NCI-H2227 treated with DMSO at 0.1 percent for 48 hours (cell line): ENCODE results near the gene FBXO31.

ENCODE experiments used
- DNase-seq: peaks from one replicate; lab custom pipeline; 2025; lab: John Stamatoyannopoulos, UW

Gene FBXO31

GRCh38 chr16:87327798-87328495, 55.6 kb downstream of the FBXO31 start:
- DNase-seq: no peak

- no peak for DNase-seq
Observed at GRCh38 chr16:87326151-87326571, 57.4 kb downstream of the FBXO31 start.

- no peak for DNase-seq
Observed at GRCh38 chr16:87325423-87325858, 58.1 kb downstream of the FBXO31 start.

- DNase-seq: no peak
Observed at GRCh38 chr16:87324411-87325275, 58.9 kb downstream of the FBXO31 start.

GRCh38 chr16:87323727-87324410, 59.7 kb downstream of the FBXO31 start:
- DNase-seq: no peak

GRCh38 chr16:87322833-87323726, 60.5 kb downstream of the FBXO31 start:
- DNase-seq: no peak

- DNase-seq: no peak
Observed at GRCh38 chr16:87322360-87322759, 61.2 kb downstream of the FBXO31 start.

GRCh38 chr16:87321336-87322107, 62.1 kb downstream of the FBXO31 start:
- DNase-seq: no peak

- DNase-seq: no peak
Observed at GRCh38 chr16:87320510-87321227, 62.9 kb downstream of the FBXO31 start.

- no peak for DNase-seq
Observed at GRCh38 chr16:87319997-87320491, 63.5 kb downstream of the FBXO31 start.

- DNase-seq: no peak
Observed at GRCh38 chr16:87319011-87319410, 64.6 kb downstream of the FBXO31 start.

GRCh38 chr16:87317750-87318644, 65.6 kb downstream of the FBXO31 start:
- DNase-seq: peak; percentile 63

GRCh38 chr16:87316923-87317749, 66.4 kb downstream of the FBXO31 start, which contains the start of gene C16orf95:
C16orf95 (minus strand) TSS chr16:87317392; CDS start chr16:87317242, 150 bp downstream.
- DNase-seq: peak; percentile 85

- DNase-seq: no peak
Observed at GRCh38 chr16:87316450-87316922, 67.1 kb downstream of the FBXO31 start.

- no peak for DNase-seq
Observed at GRCh38 chr16:87314990-87315420, 68.6 kb downstream of the FBXO31 start.

GRCh38 chr16:87312008-87312407, 71.6 kb downstream of the FBXO31 start:
- DNase-seq: no peak

GRCh38 chr16:87311387-87311786, 72.2 kb downstream of the FBXO31 start:
- DNase-seq: no peak

- no peak for DNase-seq
Observed at GRCh38 chr16:87310610-87311009, 73.0 kb downstream of the FBXO31 start.
